ENCODE data around the gene CRNN.

Gene CRNN

GRCh38 chr1:152415454-152416227 lies 1.6 kb upstream of the CRNN start:
- no peaks in the 10 kb centered on the region for H3K27me3 ChIP-seq (replicated peaks)

GRCh38 chr1:152412756-152413155 lies 1.3 kb downstream of the CRNN start:
- no peak for DNase-seq
- Histone ChIP-seq H3K4me3 (ENCODE audit: low read depth, low read length) (no peak overlapping the region), H3K36me3 (replicated peaks) (no peaks in the 10 kb centered on the region), H3K27ac (no peak overlapping the region), H3K27me3 (replicated peaks) (no peaks in the 10 kb centered on the region)
- in situ Hi-C loops (cut with HindIII; ENCODE audit: low pct_ligation_motif_present, low sequenced_read_pairs), result no loop called here
- no peak for TF ChIP-seq CTCF (IDR thresholded peaks at IDR 0.05; ENCODE audit: low read depth, low read length, missing control alignments)

More at GRCh38 chr1:152415454-152416227, 1.6 kb upstream of the CRNN start:
- no peak overlapping the region for H3K27ac ChIP-seq
- no peak overlapping the region for H3K4me3 ChIP-seq (ENCODE audit: low read depth, low read length)
- no peaks in the 10 kb centered on the region for H3K36me3 ChIP-seq (replicated peaks)
- TF ChIP-seq CTCF (IDR thresholded peaks at IDR 0.05; ENCODE audit: low read depth, low read length, missing control alignments), result no peak
- in situ Hi-C loops (cut with HindIII; ENCODE audit: low pct_ligation_motif_present, low sequenced_read_pairs), result no loop called here
- no peak for DNase-seq

GRCh38 chr1:152411134-152411533 lies 2.9 kb downstream of the CRNN start:
- Histone ChIP-seq H3K27ac (no peak overlapping the region), H3K4me3 (ENCODE audit: low read depth, low read length) (no peak overlapping the region), H3K36me3 (replicated peaks) (no peaks in the 10 kb centered on the region), H3K27me3 (replicated peaks) (no peaks in the 10 kb centered on the region)
- DNase-seq, result no peak
- TF ChIP-seq CTCF (IDR thresholded peaks at IDR 0.05; ENCODE audit: low read depth, low read length, missing control alignments), result no peak
- in situ Hi-C loops (cut with HindIII; ENCODE audit: low pct_ligation_motif_present, low sequenced_read_pairs), result no loop called here

- no peak overlapping the region for H3K27ac ChIP-seq
- DNase-seq, result no peak
- H3K36me3 ChIP-seq (replicated peaks), result no peaks in the 10 kb centered on the region
- no peaks in the 10 kb centered on the region for H3K27me3 ChIP-seq (replicated peaks)
- H3K4me3 ChIP-seq (ENCODE audit: low read depth, low read length), result no peak overlapping the region
- in situ Hi-C loops (cut with HindIII; ENCODE audit: low pct_ligation_motif_present, low sequenced_read_pairs), result no loop called here
- TF ChIP-seq CTCF (IDR thresholded peaks at IDR 0.05; ENCODE audit: low read depth, low read length, missing control alignments), result no peak
These were observed 3.5 kb downstream of the CRNN start for GRCh38 chr1:152410599-152410998.

- in situ Hi-C loops (cut with HindIII; ENCODE audit: low pct_ligation_motif_present, low sequenced_read_pairs), result no loop called here
- no peaks in the 10 kb centered on the region for H3K36me3 ChIP-seq (replicated peaks)
- no peak for TF ChIP-seq CTCF (IDR thresholded peaks at IDR 0.05; ENCODE audit: low read depth, low read length, missing control alignments)
- DNase-seq, result no peak
- no peak overlapping the region for H3K27ac ChIP-seq
- no peak overlapping the region for H3K4me3 ChIP-seq (ENCODE audit: low read depth, low read length)
- no peaks in the 10 kb centered on the region for H3K27me3 ChIP-seq (replicated peaks)
These were observed 4.0 kb downstream of the CRNN start for GRCh38 chr1:152410028-152410427.

GRCh38 chr1:152408664-152409063 lies 5.4 kb downstream of the CRNN start:
- no peak for TF ChIP-seq CTCF (IDR thresholded peaks at IDR 0.05; ENCODE audit: low read depth, low read length, missing control alignments)
- H3K27ac ChIP-seq, result no peak overlapping the region
- no peaks in the 10 kb centered on the region for H3K27me3 ChIP-seq (replicated peaks)
- no peaks in the 10 kb centered on the region for H3K36me3 ChIP-seq (replicated peaks)
- no peak for DNase-seq
- no peak overlapping the region for H3K4me3 ChIP-seq (ENCODE audit: low read depth, low read length)
- in situ Hi-C loops (cut with HindIII; ENCODE audit: low pct_ligation_motif_present, low sequenced_read_pairs), result no loop called here

Measured in brain microvascular endothelial cell (primary cell).